Mesothelial cell of epicardium (in vitro differentiated cells): ENCODE results near the gene CKS2. TPM values are rescaled to one million over a fixed set of nuclear protein-coding genes. Genes with fewer than 3 reads are reported as not detected.

Source experiments
- DNase-seq, 2 experiments: peaks; one replicate each; pipeline ENCODE4 v3.0.0; 2021; ENCODE audit warnings: low spot score in 2 of 2; ENCODE audit not compliant: unreplicated experiment in 2 of 2
- H3K27ac Mint-ChIP-seq: 2 replicates; pipeline ENCODE4 v1.8.0; 2021; ENCODE audit warnings: mixed read lengths
- H3K27me3 Mint-ChIP-seq: 2 replicates; pipeline ENCODE4 v1.8.0; 2021; ENCODE audit warnings: low read depth, mixed read lengths
- H3K36me3 Mint-ChIP-seq: 2 replicates; pipeline ENCODE4 v1.8.0; 2021; ENCODE audit warnings: mixed read lengths
- H3K4me1 Mint-ChIP-seq: 2 replicates; pipeline ENCODE4 v1.8.0; 2021; ENCODE audit warnings: mixed read lengths
- H3K4me3 Mint-ChIP-seq: 2 replicates; pipeline ENCODE4 v1.8.0; 2021; ENCODE audit warnings: mild to moderate bottlenecking, moderate library complexity, mixed read lengths
- H3K9me3 Mint-ChIP-seq: 2 replicates; pipeline ENCODE4 v1.8.0; 2021; ENCODE audit warnings: mixed read lengths
- CTCF ChIP-seq: fragments of 200-600 bp; sonication (generic); IDR thresholded peaks from one replicate; pipeline ENCODE4 v1.5.0; 2021; ENCODE audit warnings: antibody characterized with exemption; ENCODE audit not compliant: unreplicated experiment
- total RNA-seq: library from RNA; stranded (reverse); gene quantifications from 3 replicates; pipeline ENCODE4 v1.2.1, GENCODE V29; 2021

The CKS2 gene
- total RNA-seq, 1 donor from 2014 or later = 54.9 TPM

GRCh38 chr9:89309166-89309565 is 1.8 kb upstream of the CKS2 start:
- peaks cover 33% of the 10 kb centered on the region for H3K4me1 Mint-ChIP-seq
- H3K36me3 Mint-ChIP-seq = peaks cover 1% of the 10 kb centered on the region
- no peaks in the 10 kb centered on the region for H3K27me3 Mint-ChIP-seq
- H3K9me3 Mint-ChIP-seq = peaks cover 3% of the 10 kb centered on the region
- H3K27ac Mint-ChIP-seq = peak overlapping the region; percentile 100
- no peak for TF ChIP-seq CTCF
- DNase-seq = no peak
- H3K4me3 Mint-ChIP-seq = peak overlapping the region; percentile 95

GRCh38 chr9:89309608-89310474 is 1.2 kb upstream of the CKS2 start:
- Mint-ChIP-seq H3K27ac (peak overlapping the region; percentile 100), H3K36me3 (peaks cover 1% of the 10 kb centered on the region), H3K9me3 (no peaks in the 10 kb centered on the region), H3K4me1 (peaks cover 39% of the 10 kb centered on the region), H3K4me3 (peak overlapping the region; percentile 95), H3K27me3 (no peaks in the 10 kb centered on the region)
- no peak for DNase-seq
- no peak for TF ChIP-seq CTCF

DNA sequence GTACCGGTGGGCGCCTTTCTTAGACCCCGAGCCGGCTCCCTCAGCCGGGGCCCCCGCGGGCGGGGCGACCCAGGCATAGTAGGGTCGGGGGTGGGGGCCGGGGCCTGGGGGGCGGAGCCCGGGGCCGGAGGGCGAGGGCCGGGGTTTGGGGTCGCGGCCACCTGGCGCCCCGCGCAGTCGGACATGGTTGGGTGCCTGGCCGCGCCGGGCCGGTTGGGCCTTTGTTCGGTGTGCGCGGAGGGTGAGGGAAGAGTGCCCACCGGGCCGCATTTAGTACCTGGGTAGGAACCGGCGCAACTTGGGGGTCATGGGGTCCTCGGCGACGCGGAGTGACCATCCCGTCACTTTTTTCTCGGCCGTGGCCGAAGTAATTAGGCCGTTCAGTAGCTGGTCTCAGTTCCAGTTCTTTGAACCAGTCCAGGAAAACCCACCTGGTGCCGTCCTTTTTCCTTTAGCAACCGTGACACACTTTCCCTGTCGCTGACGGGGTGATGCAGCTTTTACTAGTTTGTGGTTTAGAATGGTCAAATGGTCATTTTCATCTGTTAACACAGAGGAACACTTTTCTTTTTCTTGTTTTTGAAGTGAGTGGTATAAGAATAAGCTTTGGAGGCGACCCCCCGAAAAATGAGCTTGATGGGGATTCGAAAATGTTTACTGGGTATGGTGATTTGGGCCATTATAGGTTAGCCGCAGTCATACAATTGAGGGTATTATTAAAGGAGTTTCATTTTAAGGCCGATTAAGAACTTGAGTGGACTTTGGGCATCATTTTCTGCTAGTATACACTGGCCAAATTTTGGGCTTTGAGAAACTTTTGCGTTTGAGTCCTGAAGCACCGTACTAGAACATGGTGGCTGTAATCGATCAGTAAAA is 589 bp downstream of the CKS2 start:
- H3K9me3 Mint-ChIP-seq = no peaks in the 10 kb centered on the region

DNA sequence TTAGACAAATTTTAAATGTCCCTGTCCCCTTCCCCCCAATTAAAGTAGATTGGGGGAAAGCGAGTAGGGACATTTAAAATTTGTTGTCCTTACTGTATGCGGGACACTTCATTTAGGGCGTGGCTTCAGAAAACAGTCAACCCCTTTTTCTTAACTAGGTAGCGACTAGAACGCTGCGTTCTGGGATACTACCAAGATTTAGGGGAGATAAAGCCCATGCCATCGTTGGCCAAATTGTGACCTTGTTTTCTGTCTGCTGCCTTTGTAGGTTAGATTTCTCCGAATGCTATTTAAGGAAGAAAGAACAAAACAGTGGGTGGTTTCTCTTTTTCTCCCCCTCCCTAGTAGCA is 1.2 kb downstream of the CKS2 start:
- Mint-ChIP-seq H3K27me3 (no peaks in the 10 kb centered on the region), H3K36me3 (peaks cover 7% of the 10 kb centered on the region), H3K4me3 (peak overlapping the region; percentile 95), H3K27ac (peak overlapping the region; percentile 93), H3K9me3 (no peaks in the 10 kb centered on the region), H3K4me1 (peaks cover 48% of the 10 kb centered on the region)
- DNase-seq = no peak
- no peak for TF ChIP-seq CTCF

More for the DNA sequence above, 589 bp downstream of the CKS2 start:
- no peaks in the 10 kb centered on the region for H3K27me3 Mint-ChIP-seq
- H3K4me3 Mint-ChIP-seq = peak overlapping the region; percentile 95
- H3K4me1 Mint-ChIP-seq = peaks cover 44% of the 10 kb centered on the region
- H3K36me3 Mint-ChIP-seq = peaks cover 6% of the 10 kb centered on the region
- DNase-seq = peak in 1 of 2 experiments; percentile 41
- no peak for TF ChIP-seq CTCF
- H3K27ac Mint-ChIP-seq = peak overlapping the region; percentile 100

- peaks cover 56% of the 10 kb centered on the region for H3K4me1 Mint-ChIP-seq
- H3K27ac Mint-ChIP-seq = peak overlapping the region; percentile 78
- H3K27me3 Mint-ChIP-seq = no peaks in the 10 kb centered on the region
- peaks cover 9% of the 10 kb centered on the region for H3K36me3 Mint-ChIP-seq
- no peak for TF ChIP-seq CTCF
- peak overlapping the region; percentile 95 for H3K4me3 Mint-ChIP-seq
- DNase-seq = no peak
- no peaks in the 10 kb centered on the region for H3K9me3 Mint-ChIP-seq
These were observed 2.8 kb downstream of the CKS2 start for GRCh38 chr9:89313842-89314241.
